Measurements from ENCODE around the gene LARP4B.

DNA sequence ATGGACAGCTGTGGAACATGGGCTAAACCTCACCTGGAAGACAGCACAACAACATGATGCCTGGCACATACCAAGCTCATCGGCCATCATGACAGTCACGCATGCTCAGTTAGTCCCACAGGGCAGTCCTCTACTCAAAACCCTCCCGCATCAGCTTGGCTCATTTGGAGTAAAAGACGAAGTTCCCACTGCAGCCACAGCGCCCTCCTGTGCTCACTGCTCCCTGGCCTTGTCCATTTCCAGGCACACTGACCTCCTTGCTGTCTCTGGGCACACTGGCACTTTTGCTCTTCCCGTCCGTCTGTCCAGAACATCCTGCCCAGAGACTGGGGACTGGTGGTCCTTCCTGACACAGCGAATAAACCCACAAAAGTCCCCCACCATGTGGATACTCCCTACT is 66.2 kb downstream of the LARP4B start:
- TF ChIP-seq, protein P1, sequence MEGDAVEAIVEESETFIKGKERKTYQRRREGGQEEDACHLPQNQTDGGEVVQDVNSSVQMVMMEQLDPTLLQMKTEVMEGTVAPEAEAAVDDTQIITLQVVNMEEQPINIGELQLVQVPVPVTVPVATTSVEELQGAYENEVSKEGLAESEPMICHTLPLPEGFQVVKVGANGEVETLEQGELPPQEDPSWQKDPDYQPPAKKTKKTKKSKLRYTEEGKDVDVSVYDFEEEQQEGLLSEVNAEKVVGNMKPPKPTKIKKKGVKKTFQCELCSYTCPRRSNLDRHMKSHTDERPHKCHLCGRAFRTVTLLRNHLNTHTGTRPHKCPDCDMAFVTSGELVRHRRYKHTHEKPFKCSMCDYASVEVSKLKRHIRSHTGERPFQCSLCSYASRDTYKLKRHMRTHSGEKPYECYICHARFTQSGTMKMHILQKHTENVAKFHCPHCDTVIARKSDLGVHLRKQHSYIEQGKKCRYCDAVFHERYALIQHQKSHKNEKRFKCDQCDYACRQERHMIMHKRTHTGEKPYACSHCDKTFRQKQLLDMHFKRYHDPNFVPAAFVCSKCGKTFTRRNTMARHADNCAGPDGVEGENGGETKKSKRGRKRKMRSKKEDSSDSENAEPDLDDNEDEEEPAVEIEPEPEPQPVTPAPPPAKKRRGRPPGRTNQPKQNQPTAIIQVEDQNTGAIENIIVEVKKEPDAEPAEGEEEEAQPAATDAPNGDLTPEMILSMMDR (IDR thresholded peaks at IDR 0.05): no peak
- no peak for TF ChIP-seq POLR2A (IDR thresholded peaks at IDR 0.05)
